NCI-H146 treated with DMSO at 0.1 percent for 48 hours (cell line): ENCODE measurements around the gene KERA.

Experiments used
- DNase-seq: peaks from one replicate; lab custom pipeline; 2025; ENCODE audit not compliant: unreplicated experiment; lab: John Stamatoyannopoulos, UW

The KERA gene

GRCh38 chr12:91017511-91018263, 40.1 kb downstream of the KERA start:
- DNase-seq, result no peak

DNA sequence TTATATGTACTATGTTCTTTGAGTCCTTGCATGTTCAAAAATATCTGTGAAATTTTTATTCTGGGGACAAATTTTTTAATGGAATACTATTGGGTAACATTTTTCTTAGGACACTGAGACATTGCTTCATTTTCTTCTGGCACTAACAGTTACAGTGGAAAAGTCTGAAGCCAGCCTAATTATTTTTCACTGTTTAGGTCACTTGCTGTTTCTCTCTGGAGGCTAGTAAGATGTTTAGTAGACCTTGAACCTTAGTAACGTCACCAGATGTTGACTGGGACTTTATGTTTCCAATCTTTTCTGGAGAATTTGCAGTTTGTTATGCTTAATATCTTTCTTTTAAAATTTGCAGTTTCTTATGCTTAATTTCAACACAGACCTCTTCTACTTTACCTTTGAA, 40.8 kb downstream of the KERA start:
- DNase-seq, result no peak

- DNase-seq, result no peak
Measured at GRCh38 chr12:91009319-91009950, 48.4 kb downstream of the KERA start.

DNA sequence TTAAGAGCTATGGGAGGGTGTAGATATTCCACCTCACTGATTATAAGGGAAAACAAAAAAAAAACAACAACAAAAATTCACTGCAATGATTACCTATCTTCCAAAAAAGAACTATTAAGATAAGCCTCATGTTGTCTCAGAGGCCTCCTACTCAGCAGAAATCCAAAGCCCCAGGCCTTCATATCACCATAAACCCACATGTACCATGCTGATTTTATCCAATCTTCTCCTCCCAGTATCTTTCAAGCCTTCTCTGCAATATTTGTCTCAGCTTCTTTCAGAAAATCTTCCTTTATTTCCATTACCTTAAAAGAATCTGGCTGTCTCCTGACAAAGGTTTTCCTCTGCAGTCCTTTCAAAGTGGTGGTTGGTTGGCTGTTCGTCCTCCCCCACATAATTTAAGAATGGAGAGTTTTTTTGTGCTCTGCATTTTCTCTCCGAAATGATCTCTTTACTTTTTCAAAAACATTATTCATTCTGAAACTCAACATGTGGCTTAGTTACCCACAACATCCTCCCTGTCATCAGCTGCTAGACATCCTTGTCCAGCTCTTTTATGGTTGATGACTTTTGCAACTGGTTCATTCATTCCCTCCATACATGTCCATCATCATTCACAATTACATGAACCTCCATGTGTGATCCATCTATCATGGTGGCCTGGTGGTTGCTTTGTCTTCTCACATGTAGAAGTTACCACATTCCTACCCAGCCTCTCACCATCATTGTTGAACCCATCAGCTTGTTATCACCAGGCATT, 50.1 kb downstream of the KERA start:
- DNase-seq, result no peak

- no peak for DNase-seq
Measured at GRCh38 chr12:91004872-91005271, 53.0 kb downstream of the KERA start, which contains the start of gene EPYC. Gene EPYC (minus strand): TSS chr12:91004972. CDS start chr12:91002565, 2,407 bp downstream.

DNA sequence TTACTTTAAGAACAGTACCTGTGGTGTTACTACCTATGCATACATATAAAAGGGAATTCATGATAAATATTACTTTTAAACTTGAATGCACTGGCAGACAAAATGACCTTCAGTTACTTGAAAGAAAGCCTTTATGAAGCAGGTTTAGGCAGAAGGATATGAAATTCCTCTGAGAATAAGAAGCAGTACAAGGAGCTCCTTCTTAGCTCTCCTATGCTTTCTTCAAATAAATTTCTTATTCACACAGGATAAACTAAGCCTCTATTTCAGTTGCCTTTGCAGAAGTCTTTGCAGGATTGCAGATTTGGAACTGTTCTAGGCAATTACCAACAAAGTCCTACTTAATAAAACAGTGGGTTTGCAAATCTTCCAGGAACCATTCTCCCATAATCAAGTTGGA, 54.1 kb downstream of the KERA start:
- no peak for DNase-seq

- DNase-seq, result no peak
Measured at GRCh38 chr12:91001306-91001705, 56.5 kb downstream of the KERA start.
